Right lobe of liver (tissue), 6 donors: ENCODE data around the gene ST6GALNAC4. TPM values are rescaled to one million over a fixed set of nuclear protein-coding genes. Genes with fewer than 3 reads are reported as not detected.

ENCODE experiments used
- ATAC-seq, 4 donors: fragments of 200-7000 bp; cut with Tn5 transposase; one replicate each; pipeline ENCODE4 v1.9.1; 2020; ENCODE audit warnings: mild to moderate bottlenecking in 4 of 4, moderate library complexity in 4 of 4
- DNase-seq, 3 donors: peaks; one replicate each; pipeline ENCODE4 v3.0.0-alpha.2; 2020
- H3K27ac ChIP-seq, 3 donors: fragments of 200-600 bp; one replicate each; pipeline ENCODE4 v1.8.0; 2022
- H3K27me3 ChIP-seq, 2 donors: fragments of 200-600 bp; one replicate each; pipeline ENCODE4 v1.8.0; 2022
- H3K36me3 ChIP-seq, 4 donors: fragments of 200-600 bp; sonication (generic) in 1 of 4; one replicate each; pipeline versions ENCODE4 v1.5.1 to v1.8.0; 2017 to 2022; ENCODE audit warnings: control low read depth in 1 of 4
- H3K4me1 ChIP-seq, 4 donors: fragments of 200-600 bp; sonication (generic) in 1 of 4; one replicate each; pipeline versions ENCODE4 v1.5.1 to v1.8.0; 2017 to 2022; ENCODE audit warnings: control low read depth in 1 of 4
- H3K4me3 ChIP-seq, 3 donors: fragments of 200-600 bp; one replicate each; pipeline ENCODE4 v1.8.0; 2022
- H3K9me3 ChIP-seq, 4 donors: fragments of 200-600 bp; sonication (generic) in 1 of 4; one replicate each; pipeline versions ENCODE4 v1.5.1 to v1.8.0; 2017 to 2022; ENCODE audit warnings: control low read depth in 1 of 4
- POLR2A ChIP-seq: fragments of 450-650 bp; IDR thresholded peaks from one replicate; pipeline ENCODE4 v1.6.1; 2017; ENCODE audit warnings: antibody characterized with exemption, mild to moderate bottlenecking
- WGBS: methylation state at CpG from one replicate; pipeline ENCODE4 v1.1.6; 2018; ENCODE audit warnings: low coverage, low lambda C conversion rate; ENCODE audit not compliant: insufficient coverage; ENCODE audit errors: missing lambda C conversion rate; 5-methylcytosine and 5-hydroxymethylcytosine counted together
- intact Hi-C, 2 donors: fragments of 100-400 bp; cut with DNase I; formaldehyde crosslinking; loops; one replicate each; pipeline versions ENCODE4 v1.11.2 to v1.14.1; 2022
- total RNA-seq, 6 experiments: library from RNA; depleted of rRNA in 2 of 6; stranded (reverse); fragments of >200 nt in 2 of 6; fragmentation: NEBNext Ultra II Directional in 3 of 6; extraction: Animal tissue kit (Norgen Biotek cat#: 25700) in 3 of 6; gene quantifications; one replicate each; pipeline versions ENCODE4 v1.1.0 to v1.2.4, GENCODE V29; 2016 to 2023
- TF ChIP-seq, protein P1 (sequence below), 4 donors: fragments of 200-600 bp in 3 of 4; fragments of 450-650 bp in 1 of 4; IDR thresholded peaks; one replicate each; pipeline versions ENCODE4 v1.5.1 to v1.8.0; 2016 to 2022; ENCODE audit warnings: antibody characterized with exemption in 4 of 4, mild to moderate bottlenecking in 2 of 4
- donor health status: DM: no; HTN: yes; CAD: no.
- donor health status: DM: no; HTN: no; CAD: no.
- donor health status: DM: no; HTN: no; CAD: no.
- donor health status: DM: no; HTN: yes; CAD: no.
- donor health status: DM: no; HTN: yes; CAD: no.

Gene ST6GALNAC4
- total RNA-seq, 6 experiments from 2014 or later, result 3.2 to 23.8 (median 11.2) TPM

DNA sequence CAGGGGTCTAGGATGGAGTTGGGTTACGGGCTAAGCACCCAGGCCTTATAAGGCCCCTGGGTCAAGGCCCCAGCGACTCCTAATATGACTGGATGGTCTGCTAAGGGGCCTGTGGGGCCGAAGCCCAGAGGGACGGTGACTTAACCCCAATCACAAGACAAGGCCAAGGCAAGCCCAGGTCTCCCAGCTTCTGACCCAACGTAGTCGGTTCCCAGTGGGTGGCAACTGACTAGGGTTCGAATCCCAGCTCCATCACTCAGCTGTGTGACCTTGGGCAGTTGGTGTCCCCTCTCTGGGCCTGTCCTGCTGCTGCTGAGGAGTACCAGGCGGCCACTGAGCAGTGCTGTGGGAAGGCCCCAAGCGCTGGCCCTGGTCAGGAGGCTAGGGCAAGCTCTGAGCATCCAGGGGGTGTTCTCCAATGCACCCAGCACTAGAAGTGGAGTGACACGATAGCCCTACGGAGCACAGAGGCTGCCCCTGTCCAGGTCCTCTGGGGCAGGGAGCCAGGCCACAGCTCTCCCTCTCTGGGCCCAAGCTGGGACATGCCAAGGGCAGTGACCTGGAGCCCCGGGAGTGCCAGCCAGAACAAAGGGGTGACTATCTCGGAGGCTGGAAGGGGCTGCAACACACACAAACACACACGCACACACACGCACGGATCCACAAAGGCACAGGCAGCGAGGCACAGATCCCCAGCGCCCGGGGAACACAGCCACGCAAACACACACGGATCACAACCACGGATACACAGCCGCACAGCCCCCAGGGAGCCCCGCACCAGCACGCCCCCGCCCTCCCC lies 39.9 kb downstream of the ST6GALNAC4 start:
- Histone ChIP-seq H3K4me3 (peak overlapping the region; percentile 63 to 73 (median 70)), H3K27ac (peak overlapping the region in 1 of 3 donors; percentile 53), H3K36me3 (peaks cover 0 to 5% (median 0%) of the 10 kb centered on the region in 4 donors), H3K9me3 (no peaks in the 10 kb centered on the region), H3K4me1 (peaks cover 0 to 29% (median 14%) of the 10 kb centered on the region in 4 donors), H3K27me3 (no peaks in the 10 kb centered on the region)
- TF ChIP-seq, protein P1, sequence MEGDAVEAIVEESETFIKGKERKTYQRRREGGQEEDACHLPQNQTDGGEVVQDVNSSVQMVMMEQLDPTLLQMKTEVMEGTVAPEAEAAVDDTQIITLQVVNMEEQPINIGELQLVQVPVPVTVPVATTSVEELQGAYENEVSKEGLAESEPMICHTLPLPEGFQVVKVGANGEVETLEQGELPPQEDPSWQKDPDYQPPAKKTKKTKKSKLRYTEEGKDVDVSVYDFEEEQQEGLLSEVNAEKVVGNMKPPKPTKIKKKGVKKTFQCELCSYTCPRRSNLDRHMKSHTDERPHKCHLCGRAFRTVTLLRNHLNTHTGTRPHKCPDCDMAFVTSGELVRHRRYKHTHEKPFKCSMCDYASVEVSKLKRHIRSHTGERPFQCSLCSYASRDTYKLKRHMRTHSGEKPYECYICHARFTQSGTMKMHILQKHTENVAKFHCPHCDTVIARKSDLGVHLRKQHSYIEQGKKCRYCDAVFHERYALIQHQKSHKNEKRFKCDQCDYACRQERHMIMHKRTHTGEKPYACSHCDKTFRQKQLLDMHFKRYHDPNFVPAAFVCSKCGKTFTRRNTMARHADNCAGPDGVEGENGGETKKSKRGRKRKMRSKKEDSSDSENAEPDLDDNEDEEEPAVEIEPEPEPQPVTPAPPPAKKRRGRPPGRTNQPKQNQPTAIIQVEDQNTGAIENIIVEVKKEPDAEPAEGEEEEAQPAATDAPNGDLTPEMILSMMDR (IDR thresholded peaks at IDR 0.05), result no peak
- no peak for TF ChIP-seq POLR2A
- ATAC-seq (peak; percentile 49 to 74 (median 68)), DNase-seq (peak; percentile 65 to 79 (median 76))
- intact Hi-C loops, result loop anchor here (10.0 kb wide), 2 partner anchors 62 to 142 kb away; partner anchors contain the start of gene TOR2A (in 1 of the 2)
- WGBS, result no CpG with 5 or more reads among the region's 26 CpGs

DNA sequence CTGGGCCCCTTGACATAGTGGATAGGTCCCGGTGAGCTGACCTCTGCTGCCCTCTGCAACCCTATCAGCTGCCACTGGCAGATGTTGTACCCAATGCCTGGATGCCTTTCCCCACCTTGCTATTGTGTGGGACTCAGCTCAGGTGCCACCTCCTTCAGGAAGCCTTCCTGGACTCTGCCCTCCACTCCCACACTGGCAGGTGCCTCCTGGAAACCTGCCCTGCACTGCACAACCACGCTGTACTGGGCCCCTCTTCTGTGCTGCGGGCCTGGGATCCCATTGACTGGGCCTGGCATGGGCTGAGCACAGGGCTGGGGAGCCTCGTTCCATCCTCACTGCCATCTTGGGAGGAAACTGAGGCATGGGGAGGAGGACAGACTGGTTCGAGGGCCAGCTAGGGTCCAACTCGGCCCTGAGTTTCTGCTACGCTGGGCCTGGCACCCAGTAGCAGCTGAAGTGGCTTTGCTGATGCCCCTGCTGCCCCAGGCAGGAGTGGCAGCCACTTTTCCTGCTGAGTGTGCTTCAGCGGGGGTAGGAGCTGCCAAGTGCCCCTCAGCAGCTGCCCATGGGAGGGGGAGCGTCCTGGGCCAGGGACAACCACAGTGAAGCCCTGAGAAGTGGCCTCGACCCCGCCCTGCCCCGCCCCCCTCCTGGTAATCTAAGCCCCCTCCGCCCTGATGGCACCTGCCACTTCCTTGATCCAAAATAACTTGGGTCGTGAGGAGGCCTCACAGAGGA lies 40.6 kb downstream of the ST6GALNAC4 start:
- DNase-seq, result peak in 1 of 3 donors; percentile 51
- intact Hi-C loops, result loop anchor here (10.0 kb wide), 2 partner anchors 61 to 141 kb away; partner anchors contain the start of gene TOR2A (in 1 of the 2)
- no peak for ATAC-seq

DNA sequence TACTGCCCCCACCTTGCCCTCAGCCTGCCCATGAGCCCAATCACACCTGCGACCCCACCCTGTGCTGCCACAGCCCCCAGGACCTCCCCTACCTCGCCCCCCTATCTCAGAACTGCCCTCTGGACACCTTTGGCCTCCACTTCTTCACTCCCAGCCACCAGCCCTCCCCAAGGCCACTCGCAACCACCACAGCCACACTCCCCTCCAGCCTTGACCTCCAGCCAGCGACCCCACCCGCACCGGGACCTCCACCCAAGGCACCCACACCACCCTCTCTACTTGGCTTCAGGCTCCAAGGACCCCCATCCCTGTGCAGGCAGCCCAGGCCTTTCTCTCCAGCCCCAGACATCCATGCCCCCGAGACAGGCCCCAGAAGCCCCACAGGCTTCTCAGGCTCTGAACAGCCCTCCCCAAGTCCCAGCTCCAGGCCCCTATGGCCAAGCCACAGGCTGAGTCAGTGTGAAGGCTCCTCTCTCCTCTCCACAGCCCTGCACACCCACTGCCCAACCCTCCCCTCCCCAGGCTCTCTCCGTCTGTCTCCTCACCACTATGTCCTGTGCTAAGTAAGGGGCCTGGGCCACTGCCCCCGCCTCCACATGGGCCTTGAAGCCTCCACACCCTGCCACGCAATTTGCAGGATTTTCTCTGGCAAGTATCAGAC lies 41.4 kb downstream of the ST6GALNAC4 start:
- no peak for ATAC-seq
- no peak overlapping the region for H3K27ac ChIP-seq
- no peaks in the 10 kb centered on the region for H3K9me3 ChIP-seq
- DNase-seq, result no peak
- H3K36me3 ChIP-seq, result peaks cover 0 to 5% (median 0%) of the 10 kb centered on the region in 4 donors
- WGBS, result 85% methylated on average over 7 of the region's 10 CpGs
- peaks cover 0 to 29% (median 14%) of the 10 kb centered on the region in 4 donors for H3K4me1 ChIP-seq
- intact Hi-C loops, result loop anchor here (10.0 kb wide), 2 partner anchors 61 to 141 kb away; partner anchors contain the start of gene TOR2A (in 1 of the 2)
- no peak overlapping the region for H3K4me3 ChIP-seq
- H3K27me3 ChIP-seq, result no peaks in the 10 kb centered on the region
- no peak for TF ChIP-seq POLR2A
- TF ChIP-seq, protein P1 (IDR thresholded peaks at IDR 0.05), result no peak

More for the DNA sequence above, 40.6 kb downstream of the ST6GALNAC4 start:
- Histone ChIP-seq H3K27me3 (no peaks in the 10 kb centered on the region), H3K4me1 (peaks cover 0 to 29% (median 14%) of the 10 kb centered on the region in 4 donors), H3K27ac (no peak overlapping the region), H3K4me3 (no peak overlapping the region), H3K9me3 (no peaks in the 10 kb centered on the region), H3K36me3 (peaks cover 0 to 5% (median 0%) of the 10 kb centered on the region in 4 donors)
- no peak for TF ChIP-seq POLR2A
- TF ChIP-seq, protein P1 (IDR thresholded peaks at IDR 0.05), result no peak
- WGBS, result 88% methylated on average over 1 of the region's 14 CpGs
